ENCODE data around the gene LRRC45.

Gene LRRC45

GRCh38 chr17:82052638-82053059 is 29.5 kb downstream of the LRRC45 start:
- Histone ChIP-seq H3K4me1 (ENCODE audit: insufficient read depth, low read length) (no peaks in the 10 kb centered on the region), H3K36me3 (ENCODE audit: insufficient read depth, low read depth, low read length) (peaks cover 46% of the 10 kb centered on the region), H3K27ac (ENCODE audit: low read length) (no peak overlapping the region)

DNA sequence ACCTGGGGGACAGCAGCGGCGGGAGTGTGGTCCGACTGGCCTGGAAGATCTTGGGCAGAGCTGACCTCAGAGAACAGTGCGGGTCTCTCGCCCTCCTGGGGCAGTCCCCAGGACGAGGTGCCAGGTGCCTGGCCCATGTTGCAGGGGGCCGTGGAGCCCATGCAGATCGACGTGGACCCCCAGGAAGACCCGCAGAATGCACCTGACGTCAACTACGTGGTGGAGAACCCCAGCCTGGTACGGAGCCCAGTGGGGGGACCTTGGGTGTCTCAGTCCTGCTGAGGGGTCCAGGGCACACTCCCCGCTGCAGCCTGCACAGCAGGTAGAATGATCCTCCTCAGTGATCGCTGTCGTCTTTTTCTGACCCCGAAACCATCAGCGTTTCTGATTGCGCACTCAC is 30.0 kb downstream of the LRRC45 start:
- H3K36me3 ChIP-seq (ENCODE audit: insufficient read depth, low read depth, low read length) = peaks cover 46% of the 10 kb centered on the region
- H3K27ac ChIP-seq (ENCODE audit: low read length) = no peak overlapping the region
- no peaks in the 10 kb centered on the region for H3K9me3 ChIP-seq (ENCODE audit: insufficient read depth, low read depth, low read length)
- H3K9ac ChIP-seq (ENCODE audit: low read depth, low read length) = no peak overlapping the region
- no peaks in the 10 kb centered on the region for H3K27me3 ChIP-seq (ENCODE audit: insufficient read depth, low read length)
- peak overlapping the region; percentile 84; the same call in 1 of the 2 replicates for H3K4me3 ChIP-seq (ENCODE audit: low read length)
- no peaks in the 10 kb centered on the region for H3K4me1 ChIP-seq (ENCODE audit: insufficient read depth, low read length)

More at GRCh38 chr17:82052638-82053059, 29.5 kb downstream of the LRRC45 start:
- Histone ChIP-seq H3K27me3 (ENCODE audit: insufficient read depth, low read length) (no peaks in the 10 kb centered on the region), H3K9ac (ENCODE audit: low read depth, low read length) (peak overlapping the region; percentile 76), H3K4me3 (ENCODE audit: low read length) (peak overlapping the region; percentile 84), H3K9me3 (ENCODE audit: insufficient read depth, low read depth, low read length) (no peaks in the 10 kb centered on the region)

- no peak overlapping the region for H3K4me3 ChIP-seq (ENCODE audit: low read length)
- no peaks in the 10 kb centered on the region for H3K4me1 ChIP-seq (ENCODE audit: insufficient read depth, low read length)
- no peak overlapping the region for H3K9ac ChIP-seq (ENCODE audit: low read depth, low read length)
These were observed 30.6 kb downstream of the LRRC45 start for GRCh38 chr17:82053556-82054263.

GRCh38 chr17:82054351-82055022 is 31.4 kb downstream of the LRRC45 start:
- Histone ChIP-seq H3K36me3 (ENCODE audit: insufficient read depth, low read depth, low read length) (peaks cover 56% of the 10 kb centered on the region), H3K27ac (ENCODE audit: low read length) (no peak overlapping the region), H3K4me3 (ENCODE audit: low read length) (no peak overlapping the region), H3K9me3 (ENCODE audit: insufficient read depth, low read depth, low read length) (no peaks in the 10 kb centered on the region), H3K9ac (ENCODE audit: low read depth, low read length) (no peak overlapping the region), H3K27me3 (ENCODE audit: insufficient read depth, low read length) (no peaks in the 10 kb centered on the region), H3K4me1 (ENCODE audit: insufficient read depth, low read length) (no peaks in the 10 kb centered on the region)

More at GRCh38 chr17:82053556-82054263, 30.6 kb downstream of the LRRC45 start:
- no peaks in the 10 kb centered on the region for H3K27me3 ChIP-seq (ENCODE audit: insufficient read depth, low read length)
- peaks cover 52% of the 10 kb centered on the region for H3K36me3 ChIP-seq (ENCODE audit: insufficient read depth, low read depth, low read length)
- no peaks in the 10 kb centered on the region for H3K9me3 ChIP-seq (ENCODE audit: insufficient read depth, low read depth, low read length)
- no peak overlapping the region for H3K27ac ChIP-seq (ENCODE audit: low read length)

GRCh38 chr17:82055023-82055964 is 32.2 kb downstream of the LRRC45 start:
- Histone ChIP-seq H3K4me1 (ENCODE audit: insufficient read depth, low read length) (no peaks in the 10 kb centered on the region), H3K4me3 (ENCODE audit: low read length) (no peak overlapping the region), H3K27ac (ENCODE audit: low read length) (no peak overlapping the region), H3K27me3 (ENCODE audit: insufficient read depth, low read length) (no peaks in the 10 kb centered on the region), H3K9ac (ENCODE audit: low read depth, low read length) (no peak overlapping the region), H3K36me3 (ENCODE audit: insufficient read depth, low read depth, low read length) (peaks cover 56% of the 10 kb centered on the region), H3K9me3 (ENCODE audit: insufficient read depth, low read depth, low read length) (no peaks in the 10 kb centered on the region)

DNA sequence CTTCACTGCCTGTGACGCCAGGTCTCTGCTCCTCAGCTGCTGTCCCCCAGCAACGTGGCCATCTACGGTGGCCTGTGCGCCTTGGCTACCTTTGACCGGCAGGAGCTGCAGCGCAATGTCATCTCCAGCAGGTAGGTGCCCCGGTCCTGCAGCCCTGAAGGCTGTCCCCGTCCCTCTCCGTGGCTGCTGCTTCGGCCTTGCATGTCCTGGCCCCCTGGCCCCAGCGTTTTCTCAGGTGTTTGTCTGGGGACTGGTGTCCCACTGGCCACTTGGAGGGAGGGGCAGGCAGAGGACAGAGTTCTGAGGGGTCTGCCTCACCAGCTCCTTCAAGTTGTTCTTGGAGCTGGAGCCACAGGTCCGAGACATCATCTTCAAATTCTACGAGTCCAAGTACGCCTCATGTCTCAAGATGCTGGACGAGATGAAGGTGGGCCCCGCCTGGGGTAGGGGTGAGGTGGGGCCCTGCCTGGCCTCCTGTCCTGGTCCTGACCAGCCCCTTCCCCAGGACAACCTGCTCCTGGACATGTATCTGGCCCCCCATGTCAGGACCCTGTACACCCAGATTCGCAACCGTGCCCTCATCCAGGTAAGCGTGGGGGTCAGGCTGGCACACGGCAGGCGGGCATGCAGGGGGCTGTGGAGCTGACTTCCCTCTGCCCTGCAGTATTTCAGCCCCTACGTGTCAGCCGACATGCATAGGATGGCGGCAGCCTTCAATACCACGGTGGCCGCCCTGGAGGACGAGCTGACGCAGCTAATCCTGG is 33.0 kb downstream of the LRRC45 start:
- no peak overlapping the region for H3K4me3 ChIP-seq (ENCODE audit: low read length)
- no peaks in the 10 kb centered on the region for H3K4me1 ChIP-seq (ENCODE audit: insufficient read depth, low read length)
- no peak overlapping the region for H3K27ac ChIP-seq (ENCODE audit: low read length)
- H3K27me3 ChIP-seq (ENCODE audit: insufficient read depth, low read length) = no peaks in the 10 kb centered on the region
- no peaks in the 10 kb centered on the region for H3K9me3 ChIP-seq (ENCODE audit: insufficient read depth, low read depth, low read length)
- no peak overlapping the region for H3K9ac ChIP-seq (ENCODE audit: low read depth, low read length)
- H3K36me3 ChIP-seq (ENCODE audit: insufficient read depth, low read depth, low read length) = peaks cover 64% of the 10 kb centered on the region

DNA sequence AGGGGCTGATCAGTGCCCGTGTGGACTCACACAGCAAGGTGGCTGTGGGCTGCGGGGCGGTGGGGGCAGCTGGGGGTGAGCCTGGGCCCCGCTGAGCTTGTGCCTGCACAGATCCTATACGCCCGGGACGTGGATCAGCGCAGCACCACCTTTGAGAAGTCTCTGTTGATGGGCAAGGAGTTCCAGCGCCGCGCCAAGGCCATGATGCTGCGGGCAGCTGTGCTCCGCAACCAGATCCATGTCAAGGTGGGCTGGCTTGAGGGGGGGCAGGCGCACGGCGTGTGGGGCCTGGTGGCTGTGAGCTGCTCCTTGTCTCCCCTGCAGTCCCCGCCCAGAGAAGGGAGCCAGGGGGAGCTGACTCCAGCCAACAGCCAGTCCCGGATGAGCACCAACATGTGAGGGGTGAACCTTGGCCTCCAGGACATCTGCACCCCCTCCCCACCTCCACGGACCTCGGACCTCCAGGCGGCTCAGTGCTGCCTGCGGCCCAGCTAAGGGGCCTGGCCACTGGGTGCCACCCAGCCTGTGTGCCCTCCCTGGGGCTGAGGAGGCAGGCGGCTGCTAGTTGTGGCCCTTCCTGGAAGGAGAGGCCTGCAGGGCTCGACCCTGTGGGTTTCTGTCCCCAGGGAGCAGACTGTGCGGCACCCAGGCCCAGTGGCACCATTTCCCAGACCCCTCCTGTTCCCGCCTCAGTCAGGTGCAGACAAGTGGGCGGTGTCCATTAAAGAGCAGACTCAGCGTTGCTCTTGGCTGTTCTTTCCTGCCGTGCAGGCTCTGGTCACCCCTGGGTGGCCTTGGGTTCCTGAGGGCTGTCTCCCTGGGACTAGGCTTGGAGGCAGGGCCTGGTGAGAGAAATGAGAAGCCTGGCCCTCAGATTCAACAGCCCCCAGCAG is 33.9 kb downstream of the LRRC45 start:
- Histone ChIP-seq H3K4me3 (ENCODE audit: low read length) (no peak overlapping the region), H3K4me1 (ENCODE audit: insufficient read depth, low read length) (no peaks in the 10 kb centered on the region), H3K9me3 (ENCODE audit: insufficient read depth, low read depth, low read length) (no peaks in the 10 kb centered on the region), H3K27ac (ENCODE audit: low read length) (no peak overlapping the region), H3K36me3 (ENCODE audit: insufficient read depth, low read depth, low read length) (peaks cover 69% of the 10 kb centered on the region), H3K27me3 (ENCODE audit: insufficient read depth, low read length) (no peaks in the 10 kb centered on the region), H3K9ac (ENCODE audit: low read depth, low read length) (no peak overlapping the region)

GRCh38 chr17:82058230-82058854 is 35.2 kb downstream of the LRRC45 start:
- Histone ChIP-seq H3K9me3 (ENCODE audit: insufficient read depth, low read depth, low read length) (no peaks in the 10 kb centered on the region), H3K27ac (ENCODE audit: low read length) (no peak overlapping the region), H3K36me3 (ENCODE audit: insufficient read depth, low read depth, low read length) (peaks cover 79% of the 10 kb centered on the region), H3K9ac (ENCODE audit: low read depth, low read length) (no peak overlapping the region), H3K4me1 (ENCODE audit: insufficient read depth, low read length) (no peaks in the 10 kb centered on the region), H3K27me3 (ENCODE audit: insufficient read depth, low read length) (no peaks in the 10 kb centered on the region), H3K4me3 (ENCODE audit: low read length) (no peak overlapping the region)

DNA sequence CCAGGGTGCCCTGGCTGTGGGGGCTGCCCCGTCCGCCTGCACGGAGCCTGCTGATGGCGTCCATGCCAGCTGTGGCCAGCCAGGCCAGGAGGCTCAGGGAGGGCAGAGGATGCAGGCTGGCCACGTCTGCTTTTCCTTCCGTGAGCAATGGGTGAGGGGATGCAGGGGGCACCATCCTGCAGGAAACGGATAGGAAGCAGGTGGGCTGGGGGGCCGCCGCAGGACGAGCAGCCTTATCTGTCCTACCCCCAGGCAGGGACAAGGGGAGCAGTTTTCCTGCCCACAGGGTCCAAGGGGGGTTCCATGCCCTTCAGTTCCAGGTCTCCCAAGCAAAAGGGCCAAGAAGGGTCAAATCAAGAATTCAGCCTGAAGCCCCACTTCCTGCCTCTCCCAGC is 35.7 kb downstream of the LRRC45 start:
- H3K9ac ChIP-seq (ENCODE audit: low read depth, low read length) = no peak overlapping the region
- H3K9me3 ChIP-seq (ENCODE audit: insufficient read depth, low read depth, low read length) = no peaks in the 10 kb centered on the region
- H3K27ac ChIP-seq (ENCODE audit: low read length) = no peak overlapping the region
- H3K4me1 ChIP-seq (ENCODE audit: insufficient read depth, low read length) = no peaks in the 10 kb centered on the region
- no peaks in the 10 kb centered on the region for H3K27me3 ChIP-seq (ENCODE audit: insufficient read depth, low read length)
- peaks cover 79% of the 10 kb centered on the region for H3K36me3 ChIP-seq (ENCODE audit: insufficient read depth, low read depth, low read length)
- no peak overlapping the region for H3K4me3 ChIP-seq (ENCODE audit: low read length)

GRCh38 chr17:82059272-82060000 is 36.3 kb downstream of the LRRC45 start:
- H3K27me3 ChIP-seq (ENCODE audit: insufficient read depth, low read length) = no peaks in the 10 kb centered on the region
- H3K4me1 ChIP-seq (ENCODE audit: insufficient read depth, low read length) = no peaks in the 10 kb centered on the region
- no peak overlapping the region for H3K9ac ChIP-seq (ENCODE audit: low read depth, low read length)
- peaks cover 75% of the 10 kb centered on the region for H3K36me3 ChIP-seq (ENCODE audit: insufficient read depth, low read depth, low read length)
- no peak overlapping the region for H3K4me3 ChIP-seq (ENCODE audit: low read length)
- no peaks in the 10 kb centered on the region for H3K9me3 ChIP-seq (ENCODE audit: insufficient read depth, low read depth, low read length)
- H3K27ac ChIP-seq (ENCODE audit: low read length) = no peak overlapping the region
